GM23338 (cell line): ENCODE data around the gene BRICD5. TPM values are rescaled to one million over a fixed set of nuclear protein-coding genes. Genes with fewer than 3 reads are reported as not detected.

ENCODE experiments used
- ATAC-seq: fragments of 200-7000 bp; cut with Tn5 transposase; 3 replicates; pipeline ENCODE4 v1.9.1; 2020
- DNase-seq: peaks from one replicate; pipeline ENCODE4 v3.0.0-alpha.2; 2015; ENCODE audit warnings: low spot score
- H2AFZ ChIP-seq: fragments of 200-600 bp; sonication (generic); 2 replicates; pipeline ENCODE4 v1.8.0; 2016; ENCODE audit warnings: antibody characterized with exemption, mild to moderate bottlenecking, moderate library complexity
- H3F3A ChIP-seq: fragments of 200-600 bp; sonication (generic); replicated peaks from 2 replicates; pipeline ENCODE4 v1.8.0; 2017; ENCODE audit warnings: antibody characterized with exemption, mixed run types, low read depth
- H3K27ac ChIP-seq: fragments of 200-600 bp; sonication (generic); 2 replicates; pipeline ENCODE4 v1.6.1; 2016; ENCODE audit warnings: low read depth
- H3K27me3 ChIP-seq: fragments of 200-600 bp; sonication (generic); 2 replicates; pipeline ENCODE4 v1.8.0; 2016; ENCODE audit warnings: mild to moderate bottlenecking, mixed run types, moderate library complexity; ENCODE audit not compliant: insufficient read depth
- H3K36me3 ChIP-seq: fragments of 200-600 bp; sonication (generic); 2 replicates; pipeline ENCODE4 v1.8.0; 2016; ENCODE audit warnings: mild to moderate bottlenecking; ENCODE audit not compliant: insufficient read depth
- H3K4me1 ChIP-seq: fragments of 200-600 bp; sonication (generic); 2 replicates; pipeline ENCODE4 v1.8.0; 2016; ENCODE audit warnings: mild to moderate bottlenecking, moderate library complexity; ENCODE audit not compliant: insufficient read depth
- H3K4me2 ChIP-seq: fragments of 200-600 bp; sonication (generic); 2 replicates; pipeline ENCODE4 v1.7.1; 2017; ENCODE audit warnings: mixed run types
- H3K4me3 ChIP-seq: fragments of 200-600 bp; sonication (generic); 2 replicates; pipeline ENCODE4 v1.6.1; 2016; ENCODE audit warnings: mixed run types
- H3K79me2 ChIP-seq: fragments of 200-600 bp; sonication (generic); replicated peaks from 2 replicates; pipeline ENCODE4 v1.8.0; 2017; ENCODE audit warnings: mild to moderate bottlenecking; ENCODE audit not compliant: insufficient read depth
- H3K9me2 ChIP-seq: fragments of 200-600 bp; sonication (generic); 2 replicates; pipeline ENCODE4 v1.8.0; 2017; ENCODE audit not compliant: insufficient read depth
- H4K20me1 ChIP-seq: fragments of 200-600 bp; sonication (generic); replicated peaks from 2 replicates; pipeline ENCODE4 v1.8.0; 2017; ENCODE audit warnings: mild to moderate bottlenecking; ENCODE audit not compliant: insufficient read depth
- H3K27ac Mint-ChIP-seq: 2 replicates; pipeline ENCODE4 v1.8.0; 2020; ENCODE audit warnings: inconsistent platforms, mild to moderate bottlenecking, moderate library complexity, mixed read lengths
- H3K27me3 Mint-ChIP-seq: 3 replicates; pipeline ENCODE4 v1.8.0; 2022; ENCODE audit warnings: low read depth, mild to moderate bottlenecking, moderate library complexity, mixed read lengths, inconsistent platforms; ENCODE audit not compliant: insufficient read depth, poor library complexity
- H3K36me3 Mint-ChIP-seq: 3 replicates; pipeline ENCODE4 v1.8.0; 2021; ENCODE audit warnings: low read depth, mild to moderate bottlenecking, inconsistent platforms, moderate library complexity, mixed read lengths
- H3K4me1 Mint-ChIP-seq: 3 replicates; pipeline ENCODE4 v1.8.0; 2020; ENCODE audit warnings: mild to moderate bottlenecking, inconsistent platforms, mixed read lengths
- H3K4me3 Mint-ChIP-seq: 3 replicates; pipeline ENCODE4 v1.8.0; 2021; ENCODE audit warnings: moderate library complexity, mild to moderate bottlenecking, inconsistent platforms, mixed read lengths
- H3K9me3 Mint-ChIP-seq: 3 replicates; pipeline ENCODE4 v1.8.0; 2020; ENCODE audit warnings: moderate library complexity, mild to moderate bottlenecking, inconsistent platforms, mixed read lengths
- CREB1 ChIP-seq: fragments of 250-450 bp; sonication (Bioruptor Pico); IDR thresholded peaks from 2 replicates; pipeline ENCODE4 v1.5.0; 2020; ENCODE audit warnings: low read depth, mild to moderate bottlenecking, moderate library complexity
- CTCF ChIP-seq, 2 experiments: fragments of 200-600 bp in 1 of 2; sonication (generic) in 1 of 2; conservative IDR thresholded peaks; 2 replicates each; pipeline versions ENCODE4 v1.5.1 to v1.6.1; 2016 to 2017; ENCODE audit warnings: antibody characterized with exemption in 2 of 2, low read depth in 2 of 2, mild to moderate bottlenecking in 2 of 2, moderate library complexity in 1 of 2
- EZH2phosphoT487 ChIP-seq: fragments of 200-600 bp; sonication (generic); IDR thresholded peaks from one replicate; pipeline ENCODE4 v1.8.1; 2018; ENCODE audit warnings: antibody characterized with exemption; ENCODE audit not compliant: unreplicated experiment
- JUNB ChIP-seq: IDR thresholded peaks from one replicate; pipeline ENCODE4 v1.6.1; 2016; ENCODE audit warnings: antibody characterized with exemption; ENCODE audit not compliant: unreplicated experiment
- NANOG ChIP-seq: IDR thresholded peaks from 2 replicates; pipeline ENCODE4 v1.6.1; 2016; ENCODE audit warnings: antibody characterized with exemption, borderline replicate concordance
- REST ChIP-seq: IDR thresholded peaks from one replicate; pipeline ENCODE4 v1.6.1; 2018; ENCODE audit warnings: antibody characterized with exemption; ENCODE audit not compliant: unreplicated experiment
- ZNF331 ChIP-seq: fragments of 250-450 bp; sonication (Bioruptor Pico); IDR thresholded peaks from 2 replicates; pipeline ENCODE4 v1.5.0; 2020; ENCODE audit warnings: low read depth, mild to moderate bottlenecking, moderate library complexity
- ZNF462 ChIP-seq: fragments of 250-450 bp; sonication (Bioruptor Pico); IDR thresholded peaks from 2 replicates; pipeline ENCODE4 v1.5.0; 2020; ENCODE audit warnings: mild to moderate bottlenecking, moderate library complexity
- polyA plus RNA-seq: library from polyadenylated mRNA; unstranded; fragments of >200 nt; fragmentation: Nextera tagmentation; extraction: Ambion mirVana; gene quantifications from 2 replicates; pipeline ENCODE4 v1.2.1, GENCODE V29; 2016
- total RNA-seq: library from RNA; depleted of rRNA; stranded (reverse); fragments of >200 nt; shearing (Covaris generic); gene quantifications from 2 replicates; pipeline ENCODE4 v1.2.3, GENCODE V29; 2014

The BRICD5 gene
- total and polyA plus RNA-seq, 2 experiments from 2014 or later: 5.3 to 6.3 TPM

GRCh38 chr16:2190002-2190658, 20.5 kb downstream of the BRICD5 start:
- Mint-ChIP-seq H3K9me3 (no peaks in the 10 kb centered on the region), H3K4me1 (no peaks in the 10 kb centered on the region), H3K4me3 (no peak overlapping the region), H3K27me3 (peaks cover 9% of the 10 kb centered on the region), H3K27ac (no peak overlapping the region), H3K36me3 (no peaks in the 10 kb centered on the region)
- no peak overlapping the region for H2AFZ ChIP-seq
- no peak for DNase-seq
- 0 out of 2 replicates have a peak, but pooled peaks cover 2% of the 10 kb centered on the region for H3F3A ChIP-seq
- TF ChIP-seq NANOG: no peak
- TF ChIP-seq REST: no peak
- TF ChIP-seq ZNF462 (CRISPR knock-in tag): no peak
- TF ChIP-seq EZH2phosphoT487: no peak
- TF ChIP-seq JUNB: no peak
- no peak for TF ChIP-seq CTCF (conservative IDR thresholded peaks at IDR 0.05; ENCODE audit: low read depth in 2 of 2)
- no peak for TF ChIP-seq CREB1 (CRISPR knock-in tag)
- TF ChIP-seq ZNF331 (CRISPR knock-in tag): no peak
- H3K27me3 ChIP-seq: peaks cover 2% of the 10 kb centered on the region
- no peak overlapping the region for H3K27ac ChIP-seq
- H3K4me1 ChIP-seq: no peaks in the 10 kb centered on the region
- ATAC-seq: no peak
- no peaks in the 10 kb centered on the region for H3K9me2 ChIP-seq
- no peaks in the 10 kb centered on the region for H4K20me1 ChIP-seq
- H3K4me2 ChIP-seq: no peak overlapping the region
- H3K4me3 ChIP-seq: no peak overlapping the region
- H3K79me2 ChIP-seq: no peaks in the 10 kb centered on the region
- H3K36me3 ChIP-seq: no peaks in the 10 kb centered on the region
